Activated naive CD8-positive, alpha-beta T cell treated with anti-CD3 and anti-CD28 coated beads for 36 hours (primary cell): Measurements from ENCODE around the gene ARHGEF18. TPM values are rescaled to one million over a fixed set of nuclear protein-coding genes. Genes with fewer than 3 reads are reported as not detected.
"Not testable (repeated sequence)": the region's sequence is repeated elsewhere in the genome, so short reads cannot be mapped to it uniquely, and the experiment has no call there.

Source experiments
- DNase-seq: peaks from one replicate; pipeline ENCODE4 v3.0.0; 2021
- H3K27ac Mint-ChIP-seq: one replicate; pipeline ENCODE4 v1.8.0; 2022; ENCODE audit warnings: mild to moderate bottlenecking, moderate library complexity, mixed read lengths
- H3K27me3 Mint-ChIP-seq: one replicate; pipeline ENCODE4 v1.8.0; 2022; ENCODE audit warnings: mild to moderate bottlenecking, mixed read lengths
- H3K36me3 Mint-ChIP-seq: one replicate; pipeline ENCODE4 v1.8.0; 2021; ENCODE audit warnings: mild to moderate bottlenecking, mixed read lengths
- H3K4me1 Mint-ChIP-seq: one replicate; pipeline ENCODE4 v1.8.0; 2021; ENCODE audit warnings: mixed read lengths
- H3K4me3 Mint-ChIP-seq: one replicate; pipeline ENCODE4 v1.8.0; 2022; ENCODE audit warnings: mild to moderate bottlenecking, moderate library complexity, mixed read lengths
- H3K9me3 Mint-ChIP-seq: one replicate; pipeline ENCODE4 v1.8.0; 2022; ENCODE audit warnings: mixed read lengths
- total RNA-seq, 2 experiments: library from RNA; stranded (reverse); gene quantifications; one replicate each; pipeline ENCODE4 v1.2.3, GENCODE V29; 2021

The ARHGEF18 gene
- total RNA-seq, result 10 to 100 TPM; 26.3 to 30.8 TPM

- peak; percentile 48 for DNase-seq
- peak within 1 kb of the TSS; percentile 80 for H3K4me3 Mint-ChIP-seq
- H3K9me3 Mint-ChIP-seq, result peaks cover 8% of the 10 kb centered on the region
- H3K4me1 Mint-ChIP-seq, result peaks cover 43% of the 10 kb centered on the region
- H3K27ac Mint-ChIP-seq, result peak within 1 kb of the TSS; percentile 93
- H3K36me3 Mint-ChIP-seq, result peaks cover 21% of the 10 kb centered on the region
- H3K27me3 Mint-ChIP-seq, result no peaks in the 10 kb centered on the region
Measured at GRCh38 chr19:7348587-7349230, at the start of gene ARHGEF18. Gene ARHGEF18 (plus strand): TSS chr19:7348937. CDS start chr19:7362891, 13,954 bp downstream.

- Mint-ChIP-seq H3K36me3 (no peaks in the 10 kb centered on the region), H3K4me3 (no peak overlapping the region), H3K9me3 (no peaks in the 10 kb centered on the region), H3K27ac (no peak overlapping the region), H3K4me1 (no peaks in the 10 kb centered on the region), H3K27me3 (peaks cover 19% of the 10 kb centered on the region)
- no peak for DNase-seq
Measured at GRCh38 chr19:7301525-7301924, 47.2 kb upstream of the ARHGEF18 start.

GRCh38 chr19:7303470-7303869 lies 45.3 kb upstream of the ARHGEF18 start:
- Mint-ChIP-seq H3K4me1 (no peaks in the 10 kb centered on the region), H3K27me3 (peaks cover 1% of the 10 kb centered on the region), H3K4me3 (no peak overlapping the region), H3K27ac (no peak overlapping the region), H3K36me3 (no peaks in the 10 kb centered on the region), H3K9me3 (no peaks in the 10 kb centered on the region)
- DNase-seq, result no peak

GRCh38 chr19:7304200-7304599 lies 44.5 kb upstream of the ARHGEF18 start:
- no peak for DNase-seq
- no peaks in the 10 kb centered on the region for H3K9me3 Mint-ChIP-seq
- no peak overlapping the region for H3K4me3 Mint-ChIP-seq
- H3K27me3 Mint-ChIP-seq, result no peaks in the 10 kb centered on the region
- no peak overlapping the region for H3K27ac Mint-ChIP-seq
- no peaks in the 10 kb centered on the region for H3K4me1 Mint-ChIP-seq
- no peaks in the 10 kb centered on the region for H3K36me3 Mint-ChIP-seq

- H3K4me3 Mint-ChIP-seq, result no peak overlapping the region
- no peak for DNase-seq
- no peaks in the 10 kb centered on the region for H3K9me3 Mint-ChIP-seq
- no peaks in the 10 kb centered on the region for H3K36me3 Mint-ChIP-seq
- H3K4me1 Mint-ChIP-seq, result no peaks in the 10 kb centered on the region
- H3K27me3 Mint-ChIP-seq, result no peaks in the 10 kb centered on the region
- no peak overlapping the region for H3K27ac Mint-ChIP-seq
Measured at GRCh38 chr19:7307590-7308218, 41.0 kb upstream of the ARHGEF18 start.

GRCh38 chr19:7308327-7308726 lies 40.4 kb upstream of the ARHGEF18 start:
- not testable (repeated sequence) for H3K9me3 Mint-ChIP-seq, DNase-seq, H3K27ac Mint-ChIP-seq, H3K36me3 Mint-ChIP-seq, H3K4me1 Mint-ChIP-seq, H3K4me3 Mint-ChIP-seq, H3K27me3 Mint-ChIP-seq

GRCh38 chr19:7311911-7312310 lies 36.8 kb upstream of the ARHGEF18 start:
- Mint-ChIP-seq H3K27me3 (no peaks in the 10 kb centered on the region), H3K4me3 (no peak overlapping the region), H3K27ac (no peak overlapping the region), H3K36me3 (no peaks in the 10 kb centered on the region), H3K9me3 (no peaks in the 10 kb centered on the region), H3K4me1 (no peaks in the 10 kb centered on the region)
- no peak for DNase-seq

GRCh38 chr19:7312816-7313215 lies 35.9 kb upstream of the ARHGEF18 start:
- Mint-ChIP-seq H3K27me3 (no peaks in the 10 kb centered on the region), H3K36me3 (no peaks in the 10 kb centered on the region), H3K9me3 (no peaks in the 10 kb centered on the region), H3K4me3 (no peak overlapping the region), H3K27ac (no peak overlapping the region), H3K4me1 (no peaks in the 10 kb centered on the region)
- DNase-seq, result no peak

GRCh38 chr19:7318176-7318575 lies 30.6 kb upstream of the ARHGEF18 start:
- DNase-seq, result no peak
- no peaks in the 10 kb centered on the region for H3K36me3 Mint-ChIP-seq
- no peak overlapping the region for H3K4me3 Mint-ChIP-seq
- H3K27ac Mint-ChIP-seq, result no peak overlapping the region
- H3K4me1 Mint-ChIP-seq, result no peaks in the 10 kb centered on the region
- H3K9me3 Mint-ChIP-seq, result peaks cover 5% of the 10 kb centered on the region
- H3K27me3 Mint-ChIP-seq, result no peaks in the 10 kb centered on the region

GRCh38 chr19:7326105-7326877 lies 22.4 kb upstream of the ARHGEF18 start:
- Mint-ChIP-seq H3K4me1 (no peaks in the 10 kb centered on the region), H3K27ac (no peak overlapping the region), H3K9me3 (peaks cover 1% of the 10 kb centered on the region), H3K36me3 (no peaks in the 10 kb centered on the region), H3K4me3 (no peak overlapping the region), H3K27me3 (no peaks in the 10 kb centered on the region)
- peak; percentile 22 for DNase-seq

- H3K36me3 Mint-ChIP-seq, result no peaks in the 10 kb centered on the region
- H3K27ac Mint-ChIP-seq, result no peak overlapping the region
- H3K4me3 Mint-ChIP-seq, result no peak overlapping the region
- peaks cover 1% of the 10 kb centered on the region for H3K9me3 Mint-ChIP-seq
- no peaks in the 10 kb centered on the region for H3K4me1 Mint-ChIP-seq
- DNase-seq, result no peak
- H3K27me3 Mint-ChIP-seq, result no peaks in the 10 kb centered on the region
Measured at GRCh38 chr19:7327802-7328201, 20.9 kb upstream of the ARHGEF18 start.

- Mint-ChIP-seq H3K4me1 (no peaks in the 10 kb centered on the region), H3K27ac (no peak overlapping the region), H3K36me3 (no peaks in the 10 kb centered on the region), H3K4me3 (no peak overlapping the region), H3K9me3 (peaks cover 1% of the 10 kb centered on the region), H3K27me3 (no peaks in the 10 kb centered on the region)
- no peak for DNase-seq
Measured at GRCh38 chr19:7328647-7329046, 20.1 kb upstream of the ARHGEF18 start.

- Mint-ChIP-seq H3K4me3 (no peak overlapping the region), H3K27me3 (no peaks in the 10 kb centered on the region), H3K9me3 (no peaks in the 10 kb centered on the region), H3K36me3 (no peaks in the 10 kb centered on the region), H3K4me1 (no peaks in the 10 kb centered on the region), H3K27ac (no peak overlapping the region)
- no peak for DNase-seq
Measured at GRCh38 chr19:7331446-7331845, 17.3 kb upstream of the ARHGEF18 start.

- Mint-ChIP-seq H3K27me3 (no peaks in the 10 kb centered on the region), H3K4me3 (no peak overlapping the region), H3K36me3 (no peaks in the 10 kb centered on the region), H3K4me1 (peaks cover 13% of the 10 kb centered on the region), H3K9me3 (peaks cover 4% of the 10 kb centered on the region), H3K27ac (no peak overlapping the region)
- DNase-seq, result no peak
Measured at GRCh38 chr19:7333198-7334118, 15.3 kb upstream of the ARHGEF18 start.
